ENCODE data around the gene SDK1.

DNA sequence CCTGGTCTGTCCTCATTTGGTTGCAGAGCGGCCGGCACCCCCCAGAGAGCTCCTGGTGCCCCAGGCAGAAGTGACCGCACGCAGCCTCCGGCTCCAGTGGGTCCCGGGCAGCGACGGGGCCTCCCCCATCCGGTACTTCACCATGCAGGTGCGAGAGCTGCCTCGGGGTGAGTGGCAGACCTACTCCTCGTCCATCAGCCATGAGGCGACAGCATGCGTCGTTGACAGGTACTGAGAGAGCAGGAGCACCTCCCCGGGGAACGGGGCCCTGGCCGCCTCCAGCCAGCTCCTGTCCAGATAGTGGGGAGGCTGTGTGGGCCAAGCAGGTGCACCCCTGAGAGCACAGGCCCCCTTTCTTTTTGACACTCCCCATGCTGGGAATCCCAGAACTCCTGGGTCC, 848.2 kb downstream of the SDK1 start:
- TF ChIP-seq, protein P1, sequence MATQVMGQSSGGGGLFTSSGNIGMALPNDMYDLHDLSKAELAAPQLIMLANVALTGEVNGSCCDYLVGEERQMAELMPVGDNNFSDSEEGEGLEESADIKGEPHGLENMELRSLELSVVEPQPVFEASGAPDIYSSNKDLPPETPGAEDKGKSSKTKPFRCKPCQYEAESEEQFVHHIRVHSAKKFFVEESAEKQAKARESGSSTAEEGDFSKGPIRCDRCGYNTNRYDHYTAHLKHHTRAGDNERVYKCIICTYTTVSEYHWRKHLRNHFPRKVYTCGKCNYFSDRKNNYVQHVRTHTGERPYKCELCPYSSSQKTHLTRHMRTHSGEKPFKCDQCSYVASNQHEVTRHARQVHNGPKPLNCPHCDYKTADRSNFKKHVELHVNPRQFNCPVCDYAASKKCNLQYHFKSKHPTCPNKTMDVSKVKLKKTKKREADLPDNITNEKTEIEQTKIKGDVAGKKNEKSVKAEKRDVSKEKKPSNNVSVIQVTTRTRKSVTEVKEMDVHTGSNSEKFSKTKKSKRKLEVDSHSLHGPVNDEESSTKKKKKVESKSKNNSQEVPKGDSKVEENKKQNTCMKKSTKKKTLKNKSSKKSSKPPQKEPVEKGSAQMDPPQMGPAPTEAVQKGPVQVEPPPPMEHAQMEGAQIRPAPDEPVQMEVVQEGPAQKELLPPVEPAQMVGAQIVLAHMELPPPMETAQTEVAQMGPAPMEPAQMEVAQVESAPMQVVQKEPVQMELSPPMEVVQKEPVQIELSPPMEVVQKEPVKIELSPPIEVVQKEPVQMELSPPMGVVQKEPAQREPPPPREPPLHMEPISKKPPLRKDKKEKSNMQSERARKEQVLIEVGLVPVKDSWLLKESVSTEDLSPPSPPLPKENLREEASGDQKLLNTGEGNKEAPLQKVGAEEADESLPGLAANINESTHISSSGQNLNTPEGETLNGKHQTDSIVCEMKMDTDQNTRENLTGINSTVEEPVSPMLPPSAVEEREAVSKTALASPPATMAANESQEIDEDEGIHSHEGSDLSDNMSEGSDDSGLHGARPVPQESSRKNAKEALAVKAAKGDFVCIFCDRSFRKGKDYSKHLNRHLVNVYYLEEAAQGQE (IDR thresholded peaks at IDR 0.05; ENCODE audit: unreplicated experiment) = no peak
- TF ChIP-seq, protein P2, sequence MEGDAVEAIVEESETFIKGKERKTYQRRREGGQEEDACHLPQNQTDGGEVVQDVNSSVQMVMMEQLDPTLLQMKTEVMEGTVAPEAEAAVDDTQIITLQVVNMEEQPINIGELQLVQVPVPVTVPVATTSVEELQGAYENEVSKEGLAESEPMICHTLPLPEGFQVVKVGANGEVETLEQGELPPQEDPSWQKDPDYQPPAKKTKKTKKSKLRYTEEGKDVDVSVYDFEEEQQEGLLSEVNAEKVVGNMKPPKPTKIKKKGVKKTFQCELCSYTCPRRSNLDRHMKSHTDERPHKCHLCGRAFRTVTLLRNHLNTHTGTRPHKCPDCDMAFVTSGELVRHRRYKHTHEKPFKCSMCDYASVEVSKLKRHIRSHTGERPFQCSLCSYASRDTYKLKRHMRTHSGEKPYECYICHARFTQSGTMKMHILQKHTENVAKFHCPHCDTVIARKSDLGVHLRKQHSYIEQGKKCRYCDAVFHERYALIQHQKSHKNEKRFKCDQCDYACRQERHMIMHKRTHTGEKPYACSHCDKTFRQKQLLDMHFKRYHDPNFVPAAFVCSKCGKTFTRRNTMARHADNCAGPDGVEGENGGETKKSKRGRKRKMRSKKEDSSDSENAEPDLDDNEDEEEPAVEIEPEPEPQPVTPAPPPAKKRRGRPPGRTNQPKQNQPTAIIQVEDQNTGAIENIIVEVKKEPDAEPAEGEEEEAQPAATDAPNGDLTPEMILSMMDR (conservative IDR thresholded peaks at IDR 0.05; ENCODE audit: low read depth in 2 of 2) = no peak
- no peak for TF ChIP-seq EZH2phosphoT487 (IDR thresholded peaks at IDR 0.05; ENCODE audit: unreplicated experiment)

Data from GM23338 (cell line).